PFSK-1 (cell line): ENCODE data around the gene POLR3GL.

Experiments used
- FOXP2 ChIP-seq: optimal IDR thresholded peaks from 2 replicates; pipeline ENCODE3; 2011; ENCODE audit warnings: borderline replicate concordance, control low read depth, inconsistent platforms; ENCODE audit not compliant: insufficient read depth; ENCODE audit errors: extremely low read length, extremely low read depth
- POLR2AphosphoS5 ChIP-seq: IDR thresholded peaks from 2 replicates; pipeline ENCODE4 v1.6.1; 2012; ENCODE audit warnings: low read depth, mild to moderate bottlenecking, control low read depth, low read length, moderate library complexity
- REST ChIP-seq, 2 experiments: IDR thresholded peaks; 2 replicates each; pipeline versions ENCODE4 v1.6.1 to v1.8.0; 2011 to 2012; ENCODE audit warnings: low read depth in 2 of 2, low read length in 2 of 2, control low read depth in 1 of 2, inconsistent platforms in 1 of 2, mild to moderate bottlenecking in 1 of 2, moderate library complexity in 1 of 2; ENCODE audit not compliant: insufficient read depth in 1 of 2
- SIN3A ChIP-seq: IDR thresholded peaks from 2 replicates; pipeline ENCODE4 v1.6.1; 2012; ENCODE audit warnings: mild to moderate bottlenecking, low read length, moderate library complexity, borderline replicate concordance; ENCODE audit not compliant: insufficient read depth
- TAF1 ChIP-seq: IDR thresholded peaks from 2 replicates; pipeline ENCODE4 v1.6.1; 2012; ENCODE audit warnings: low read length, control low read depth, borderline replicate concordance; ENCODE audit not compliant: insufficient read depth

POLR3GL gene

GRCh38 chr1:145957443-145958319, 6.8 kb upstream of the POLR3GL start, which contains the start of gene LIX1L:
Gene LIX1L (minus strand): TSS chr1:145958017. CDS start chr1:145957927, 90 bp downstream.
- TF ChIP-seq SIN3A, result no peak
- TF ChIP-seq REST (IDR thresholded peaks at IDR 0.05; ENCODE audit: insufficient read depth in 1 of 2, low read depth in 2 of 2, low read length in 2 of 2), result no peak
- TF ChIP-seq TAF1, result peak; percentile 19; the same call in 1 of the 2 replicates
- TF ChIP-seq FOXP2, result peak; percentile 42
- TF ChIP-seq POLR2AphosphoS5, result peak; percentile 70

- TF ChIP-seq SIN3A (no peak), FOXP2 (no peak)
These were observed 5.8 kb upstream of the POLR3GL start for GRCh38 chr1:145958734-145959133.

- TF ChIP-seq POLR2AphosphoS5 (no peak), TAF1 (no peak), FOXP2 (no peak), SIN3A (no peak), REST (IDR thresholded peaks at IDR 0.05; ENCODE audit: insufficient read depth in 1 of 2, low read depth in 2 of 2, low read length in 2 of 2) (no peak)
These were observed 5.2 kb upstream of the POLR3GL start for GRCh38 chr1:145959333-145959732.

GRCh38 chr1:145959957-145960467, 4.5 kb upstream of the POLR3GL start:
- TF ChIP-seq REST (IDR thresholded peaks at IDR 0.05; ENCODE audit: insufficient read depth in 1 of 2, low read depth in 2 of 2, low read length in 2 of 2), result no peak
- no peak for TF ChIP-seq POLR2AphosphoS5
- no peak for TF ChIP-seq FOXP2
- no peak for TF ChIP-seq SIN3A
- TF ChIP-seq TAF1, result no peak

GRCh38 chr1:145960468-145961108, 3.9 kb upstream of the POLR3GL start:
- TF ChIP-seq POLR2AphosphoS5 (no peak), FOXP2 (no peak), SIN3A (no peak), REST (IDR thresholded peaks at IDR 0.05; ENCODE audit: insufficient read depth in 1 of 2, low read depth in 2 of 2, low read length in 2 of 2) (no peak), TAF1 (no peak)
